Neuronal stem cell (in vitro differentiated cells): Measurements from ENCODE around the gene STPG2.
"Not testable (repeated sequence)": the region's sequence is repeated elsewhere in the genome, so short reads cannot be mapped to it uniquely, and the experiment has no call there.

ENCODE experiments used
- DNase-seq: peaks from one replicate; pipeline ENCODE4 v3.0.0-alpha.2; 2013; ENCODE audit warnings: low spot score
- H2AFZ ChIP-seq: one replicate; pipeline ENCODE4 v1.6.1; 2013; ENCODE audit warnings: mild to moderate bottlenecking, low read length, inconsistent platforms
- H2AK5ac ChIP-seq: 2 replicates; pipeline ENCODE4 v1.6.1; 2013; ENCODE audit warnings: low read depth, mild to moderate bottlenecking, inconsistent platforms, low read length, moderate library complexity, mixed read lengths
- H2BK120ac ChIP-seq: 2 replicates; pipeline ENCODE4 v1.6.1; 2013; ENCODE audit warnings: low read depth, mild to moderate bottlenecking, inconsistent platforms, low read length, moderate library complexity, mixed read lengths
- H2BK12ac ChIP-seq: one replicate; pipeline ENCODE4 v1.6.1; 2013; ENCODE audit warnings: low read length, inconsistent platforms
- H2BK15ac ChIP-seq: 2 replicates; pipeline ENCODE4 v1.6.1; 2013; ENCODE audit warnings: mild to moderate bottlenecking, low read length, inconsistent platforms, mixed read lengths
- H2BK5ac ChIP-seq: one replicate; pipeline ENCODE4 v1.6.1; 2013; ENCODE audit warnings: inconsistent platforms, mild to moderate bottlenecking, low read length, moderate library complexity
- H3K14ac ChIP-seq: one replicate; pipeline ENCODE4 v1.6.1; 2013; ENCODE audit warnings: low read length, inconsistent platforms
- H3K18ac ChIP-seq: 2 replicates; pipeline ENCODE4 v1.6.1; 2013; ENCODE audit warnings: low read length, inconsistent platforms
- H3K23ac ChIP-seq: 2 replicates; pipeline ENCODE4 v1.6.1; 2013; ENCODE audit warnings: low read depth, mild to moderate bottlenecking, mixed read lengths, low read length, inconsistent platforms; ENCODE audit not compliant: poor library complexity
- H3K27ac ChIP-seq: replicated peaks from 3 replicates; pipeline ENCODE4 v1.5.1; 2013; ENCODE audit warnings: low read length, inconsistent platforms
- H3K27me3 ChIP-seq, 3 experiments: 2 replicates each; pipeline ENCODE4 v1.6.1; 2013; ENCODE audit warnings: low read length in 3 of 3, mild to moderate bottlenecking in 2 of 3, inconsistent platforms in 1 of 3, low read depth in 1 of 3, mixed read lengths in 1 of 3, moderate library complexity in 1 of 3; ENCODE audit not compliant: control insufficient read depth in 3 of 3, insufficient read depth in 3 of 3
- H3K36me3 ChIP-seq, 2 donors: replicated peaks in 1 of 2; 2 replicates each; pipeline ENCODE4 v1.6.1; 2013; ENCODE audit warnings: low read length in 2 of 2; ENCODE audit not compliant: control insufficient read depth in 2 of 2, insufficient read depth in 2 of 2
- H3K4ac ChIP-seq: 2 replicates; pipeline ENCODE4 v1.6.1; 2013; ENCODE audit warnings: inconsistent platforms, mild to moderate bottlenecking, low read length, moderate library complexity
- H3K4me1 ChIP-seq, 2 donors: 1 replicate in 1 of 2; 2 replicates in 1 of 2; pipeline ENCODE4 v1.6.1; 2013; ENCODE audit warnings: low read length in 2 of 2, low read depth in 1 of 2; ENCODE audit not compliant: control insufficient read depth in 2 of 2, insufficient read depth in 1 of 2
- H3K4me2 ChIP-seq: one replicate; pipeline ENCODE4 v1.6.1; 2013; ENCODE audit warnings: mild to moderate bottlenecking, low read length, inconsistent platforms; ENCODE audit not compliant: insufficient read depth, poor library complexity, severe bottlenecking
- H3K4me3 ChIP-seq, 2 donors: 2 replicates each; pipeline ENCODE4 v1.5.1; 2013; ENCODE audit warnings: low read length in 2 of 2, mild to moderate bottlenecking in 2 of 2, inconsistent platforms in 1 of 2, moderate library complexity in 1 of 2
- H3K79me1 ChIP-seq: one replicate; pipeline ENCODE4 v1.6.1; 2013; ENCODE audit warnings: low read depth, mild to moderate bottlenecking, inconsistent platforms, low read length, moderate library complexity
- H3K9ac ChIP-seq: one replicate; pipeline ENCODE4 v1.6.1; 2013; ENCODE audit warnings: mild to moderate bottlenecking, low read depth, low read length, inconsistent platforms; ENCODE audit not compliant: poor library complexity
- H3K9me3 ChIP-seq, 2 donors: replicated peaks in 1 of 2; 2 replicates each; pipeline versions ENCODE3 to v1.6.1; 2013; ENCODE audit warnings: low read length in 2 of 2, mild to moderate bottlenecking in 2 of 2, inconsistent platforms in 1 of 2, low read depth in 1 of 2, mixed read lengths in 1 of 2, moderate library complexity in 1 of 2; ENCODE audit not compliant: control insufficient read depth in 2 of 2, insufficient read depth in 1 of 2
- H4K8ac ChIP-seq: one replicate; pipeline ENCODE4 v1.6.1; 2013; ENCODE audit warnings: low read depth, mild to moderate bottlenecking, inconsistent platforms, low read length, moderate library complexity
- H4K91ac ChIP-seq: one replicate; pipeline ENCODE4 v1.6.1; 2013; ENCODE audit warnings: low read length, low read depth, mild to moderate bottlenecking, inconsistent platforms; ENCODE audit not compliant: poor library complexity
- WGBS, 2 donors: extraction: QIAGEN DNeasy Blood & Tissue Kit; methylation state at CpG; one replicate each; pipeline ENCODE4 v1.1.7; 2013; ENCODE audit warnings: missing lambda C conversion rate in 2 of 2, mixed read lengths in 1 of 2; ENCODE audit not compliant: insufficient read length in 2 of 2, insufficient replicate concordance in 1 of 2; ENCODE audit errors: extremely low coverage in 2 of 2; 5-methylcytosine and 5-hydroxymethylcytosine counted together

Gene STPG2

DNA sequence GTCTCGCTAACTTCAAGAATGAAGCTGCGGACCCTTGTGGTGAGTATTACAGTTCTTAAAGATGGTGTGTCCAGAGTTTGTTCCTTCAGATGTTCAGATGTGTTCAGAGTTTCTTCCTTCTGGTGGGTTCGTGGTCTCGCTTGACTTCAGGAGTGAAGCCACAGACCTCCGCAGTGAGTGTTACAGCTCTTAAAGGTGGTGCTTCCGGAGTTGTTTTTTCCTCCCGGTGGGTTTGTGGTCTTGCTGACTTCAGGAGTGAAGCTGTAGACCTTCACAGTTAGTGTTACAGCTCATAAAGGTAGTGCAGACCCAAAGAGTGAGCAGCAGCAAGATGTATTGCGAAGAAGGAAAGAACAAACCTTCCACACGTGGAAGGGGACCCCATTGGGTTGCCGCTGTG lies 592.6 kb downstream of the STPG2 start:
- H3K4ac ChIP-seq, H3K14ac ChIP-seq, H2BK15ac ChIP-seq, H3K27ac ChIP-seq, H4K91ac ChIP-seq, H4K8ac ChIP-seq, H3K23ac ChIP-seq, H2AK5ac ChIP-seq, H2BK5ac ChIP-seq, H3K36me3 ChIP-seq, H3K4me3 ChIP-seq, H3K18ac ChIP-seq, H2BK12ac ChIP-seq, DNase-seq, H3K4me1 ChIP-seq, H3K9me3 ChIP-seq, H2BK120ac ChIP-seq, H3K9ac ChIP-seq, H3K79me1 ChIP-seq, H3K27me3 ChIP-seq, H3K4me2 ChIP-seq: not testable (repeated sequence)
- no CpG with 5 or more reads among the region's 10 CpGs for WGBS, 2 donors
- peak overlapping the region; percentile 17 for H2AFZ ChIP-seq

DNA sequence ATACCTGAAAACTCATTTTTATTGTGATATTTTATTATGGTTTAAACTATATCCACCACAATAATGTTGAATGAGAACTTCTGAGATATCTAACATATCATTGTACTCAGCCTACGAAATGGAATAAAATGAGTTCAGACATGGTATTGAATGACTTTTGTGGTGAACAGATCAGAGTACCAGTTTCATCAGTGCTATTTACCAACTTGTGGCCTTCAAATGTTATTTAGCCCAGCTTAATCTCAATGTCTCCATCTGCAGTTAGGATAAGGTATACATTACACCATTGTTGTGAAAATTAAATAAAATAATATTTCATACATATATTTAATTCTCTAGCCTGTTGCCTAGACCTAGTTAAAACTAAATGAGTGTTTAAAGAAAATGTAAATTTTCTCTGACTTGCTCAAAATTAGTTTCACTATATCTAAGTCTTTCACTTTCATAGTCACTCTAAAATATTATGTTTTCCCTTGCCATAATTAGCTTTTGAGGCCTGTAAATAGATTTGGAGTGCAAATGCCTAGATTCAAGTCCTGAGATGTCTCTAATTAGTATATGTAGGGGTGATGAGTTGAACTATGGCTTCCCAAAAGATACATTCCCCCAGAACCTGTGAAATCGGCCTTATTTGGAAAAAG lies 594.2 kb downstream of the STPG2 start:
- Histone ChIP-seq H3K4me2 (no peak overlapping the region), H2BK12ac (no peak overlapping the region), H2BK15ac (no peak overlapping the region)

DNA sequence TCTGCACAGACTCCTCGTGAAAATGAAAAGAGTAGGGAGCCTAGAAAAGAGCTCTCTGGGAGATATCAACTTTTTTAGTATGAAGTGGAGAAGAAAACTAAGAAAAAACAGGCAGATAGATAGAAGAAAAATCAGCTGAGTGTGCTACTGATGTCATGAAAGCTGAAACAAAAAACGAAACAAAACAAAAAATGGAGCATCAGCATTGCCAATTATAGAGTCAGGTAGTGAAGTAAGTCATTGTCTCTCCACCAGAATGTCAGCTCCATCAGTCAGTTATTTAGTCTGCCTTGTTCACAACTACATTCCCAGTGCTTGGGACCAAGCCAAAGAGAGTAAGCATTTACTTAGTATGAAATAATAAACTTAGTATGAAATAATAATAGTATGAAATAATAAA lies 595.1 kb downstream of the STPG2 start:
- H3K9ac ChIP-seq: no peak overlapping the region
- no peak overlapping the region for H3K4ac ChIP-seq
- no peaks in the 10 kb centered on the region for H3K4me1 ChIP-seq
- H3K27me3 ChIP-seq: no peaks in the 10 kb centered on the region
- WGBS, 2 donors: no CpG with 5 or more reads among the region's 2 CpGs
- no peak overlapping the region for H3K4me2 ChIP-seq
- no peak overlapping the region for H2AFZ ChIP-seq
- no peak overlapping the region for H3K4me3 ChIP-seq
- no peak overlapping the region for H3K14ac ChIP-seq
- H3K36me3 ChIP-seq: no peaks in the 10 kb centered on the region
- H4K8ac ChIP-seq: no peak overlapping the region
- H3K27ac ChIP-seq: no peak overlapping the region
- H2BK5ac ChIP-seq: no peak overlapping the region
- H3K9me3 ChIP-seq: no peaks in the 10 kb centered on the region
- no peak overlapping the region for H2BK12ac ChIP-seq
- no peak for DNase-seq
- H2BK15ac ChIP-seq: no peak overlapping the region
- no peak overlapping the region for H3K18ac ChIP-seq
- H3K79me1 ChIP-seq: no peaks in the 10 kb centered on the region
- no peak overlapping the region for H2BK120ac ChIP-seq
- H3K23ac ChIP-seq: no peak overlapping the region
- H2AK5ac ChIP-seq: no peak overlapping the region
- no peak overlapping the region for H4K91ac ChIP-seq

More for the DNA sequence above, 594.2 kb downstream of the STPG2 start:
- no CpG with 5 or more reads among the region's 2 CpGs for WGBS, 2 donors
- Histone ChIP-seq H4K8ac (no peak overlapping the region), H3K27ac (no peak overlapping the region), H3K4me1 (no peaks in the 10 kb centered on the region), H3K4me3 (no peak overlapping the region), H3K14ac (no peak overlapping the region), H3K9me3 (no peaks in the 10 kb centered on the region), H2BK120ac (no peak overlapping the region), H3K27me3 (no peaks in the 10 kb centered on the region), H3K4ac (no peak overlapping the region), H2BK5ac (no peak overlapping the region), H4K91ac (no peak overlapping the region), H3K23ac (no peak overlapping the region), H3K79me1 (no peaks in the 10 kb centered on the region), H2AK5ac (no peak overlapping the region), H3K18ac (no peak overlapping the region), H3K36me3 (no peaks in the 10 kb centered on the region), H2AFZ (no peak overlapping the region), H3K9ac (no peak overlapping the region)
- no peak for DNase-seq

GRCh38 chr4:97531351-97531750 lies 611.9 kb downstream of the STPG2 start:
- Histone ChIP-seq H2BK5ac (no peak overlapping the region), H3K18ac (no peak overlapping the region), H4K8ac (no peak overlapping the region), H3K27ac (no peak overlapping the region), H3K27me3 (no peaks in the 10 kb centered on the region), H3K9ac (no peak overlapping the region), H2AK5ac (no peak overlapping the region), H3K4me2 (no peak overlapping the region), H2AFZ (no peak overlapping the region), H3K36me3 (no peaks in the 10 kb centered on the region), H2BK12ac (no peak overlapping the region), H3K23ac (no peak overlapping the region), H3K4ac (no peak overlapping the region), H2BK15ac (no peak overlapping the region), H3K4me3 (no peak overlapping the region), H2BK120ac (no peak overlapping the region), H3K4me1 (peaks cover 0 to 3% of the 10 kb centered on the region in 2 donors), H3K14ac (no peak overlapping the region), H4K91ac (no peak overlapping the region), H3K79me1 (no peaks in the 10 kb centered on the region), H3K9me3 (no peaks in the 10 kb centered on the region)
- no peak for DNase-seq
